ENCODE data around the gene TMPRSS2.

The TMPRSS2 gene

GRCh38 chr21:41497788-41498187 is 10.2 kb downstream of the TMPRSS2 start:
- Histone ChIP-seq H3K4me3 (no peak overlapping the region), H3K4me1 (no peaks in the 10 kb centered on the region), H3K9me3 (no peaks in the 10 kb centered on the region), H3K27me3 (peaks cover 0 to 30% of the 10 kb centered on the region in 2 donors), H3K36me3 (no peaks in the 10 kb centered on the region), H3K27ac (no peak overlapping the region)
- no peak for DNase-seq
- TF ChIP-seq CTCF (IDR thresholded peaks at IDR 0.05), result no peak
- intact Hi-C loops (cut with DNase I; ENCODE audit: low total_unique reads), result no loop called here

GRCh38 chr21:41497008-41497407 is 10.9 kb downstream of the TMPRSS2 start:
- no peak for DNase-seq
- Histone ChIP-seq H3K4me1 (no peaks in the 10 kb centered on the region), H3K36me3 (no peaks in the 10 kb centered on the region), H3K9me3 (no peaks in the 10 kb centered on the region), H3K27ac (no peak overlapping the region), H3K4me3 (no peak overlapping the region), H3K27me3 (peaks cover 0 to 23% of the 10 kb centered on the region in 2 donors)
- intact Hi-C loops (cut with DNase I; ENCODE audit: low total_unique reads), result no loop called here
- no peak for TF ChIP-seq CTCF (IDR thresholded peaks at IDR 0.05)

DNA sequence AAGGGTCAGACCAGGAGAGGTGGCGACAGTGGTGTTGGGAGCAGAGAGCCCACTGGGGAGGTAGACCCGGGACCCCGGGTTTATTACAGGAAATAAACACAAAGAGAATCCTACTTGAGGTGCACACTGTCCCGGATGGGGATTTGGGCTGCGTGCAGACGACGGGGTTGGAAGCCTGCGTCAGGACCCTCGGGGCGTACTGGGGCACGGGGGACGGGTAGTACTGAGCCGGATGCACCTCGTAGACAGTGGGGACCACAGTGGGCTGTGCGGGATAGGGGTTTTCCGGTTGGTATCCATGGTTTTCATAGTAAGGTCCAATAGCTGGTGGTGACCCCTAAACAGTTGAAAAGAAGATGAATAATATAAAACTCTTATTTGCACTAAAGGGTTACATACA is 13.7 kb downstream of the TMPRSS2 start:
- H3K27me3 ChIP-seq, result peaks cover 0 to 19% of the 10 kb centered on the region in 2 donors
- no peaks in the 10 kb centered on the region for H3K36me3 ChIP-seq
- H3K4me1 ChIP-seq, result no peaks in the 10 kb centered on the region
- intact Hi-C loops (cut with DNase I; ENCODE audit: low total_unique reads), result no loop called here
- TF ChIP-seq CTCF (IDR thresholded peaks at IDR 0.05), result no peak
- no peak overlapping the region for H3K27ac ChIP-seq
- no peaks in the 10 kb centered on the region for H3K9me3 ChIP-seq
- DNase-seq, result no peak
- no peak overlapping the region for H3K4me3 ChIP-seq

DNA sequence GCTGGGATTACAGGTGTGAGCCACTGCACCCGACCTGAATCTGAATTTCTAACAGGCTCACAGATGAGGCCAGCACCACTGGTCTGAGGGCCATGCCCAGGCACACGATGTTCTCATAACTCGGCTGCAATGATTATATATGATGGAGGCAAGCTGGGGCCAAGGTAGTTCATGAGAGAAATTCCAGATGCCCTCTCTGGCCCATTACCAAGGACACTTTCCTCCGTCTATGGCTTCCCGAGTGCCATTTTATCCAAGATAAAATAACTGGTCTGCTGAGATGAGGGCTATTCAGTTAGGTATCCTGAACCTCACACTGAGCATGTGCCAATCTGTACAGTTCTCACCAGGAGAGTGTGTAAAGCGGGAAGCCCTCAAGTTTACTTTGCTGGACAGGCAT is 16.5 kb downstream of the TMPRSS2 start:
- no peak for TF ChIP-seq CTCF (IDR thresholded peaks at IDR 0.05)
- Histone ChIP-seq H3K27me3 (peaks cover 0 to 14% of the 10 kb centered on the region in 2 donors), H3K9me3 (no peaks in the 10 kb centered on the region), H3K4me1 (peaks cover 0 to 5% (median 0%) of the 10 kb centered on the region in 4 donors), H3K4me3 (no peak overlapping the region), H3K36me3 (peaks cover 0 to 8% (median 0%) of the 10 kb centered on the region in 3 donors), H3K27ac (no peak overlapping the region)
- DNase-seq, result no peak
- intact Hi-C loops (cut with DNase I; ENCODE audit: low total_unique reads), result no loop called here

DNA sequence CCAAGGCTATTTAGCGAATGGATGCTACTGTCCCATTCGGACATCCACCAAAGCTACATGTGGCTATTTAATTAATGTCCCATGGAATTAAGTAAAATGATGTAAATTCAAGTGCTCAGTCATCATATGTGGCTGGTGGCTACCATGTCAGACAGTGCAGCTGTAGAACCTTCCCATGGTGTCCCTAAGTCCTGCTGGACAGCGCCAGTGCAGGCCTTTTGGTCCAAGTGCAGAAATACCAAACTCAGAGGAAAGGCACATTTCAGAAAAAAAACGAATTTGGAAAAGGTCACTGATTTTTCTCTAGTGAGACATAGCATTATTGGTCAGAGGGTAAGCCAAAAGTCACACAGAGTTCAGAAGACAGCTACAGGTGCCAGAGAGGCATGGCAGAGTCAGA is 17.6 kb downstream of the TMPRSS2 start:
- Histone ChIP-seq H3K27me3 (peaks cover 0 to 14% of the 10 kb centered on the region in 2 donors), H3K4me3 (no peak overlapping the region), H3K9me3 (no peaks in the 10 kb centered on the region), H3K4me1 (peaks cover 0 to 15% (median 0%) of the 10 kb centered on the region in 4 donors), H3K27ac (no peak overlapping the region), H3K36me3 (peaks cover 0 to 8% (median 0%) of the 10 kb centered on the region in 3 donors)
- intact Hi-C loops (cut with DNase I; ENCODE audit: low total_unique reads), result no loop called here
- no peak for DNase-seq
- no peak for TF ChIP-seq CTCF (IDR thresholded peaks at IDR 0.05)

DNA sequence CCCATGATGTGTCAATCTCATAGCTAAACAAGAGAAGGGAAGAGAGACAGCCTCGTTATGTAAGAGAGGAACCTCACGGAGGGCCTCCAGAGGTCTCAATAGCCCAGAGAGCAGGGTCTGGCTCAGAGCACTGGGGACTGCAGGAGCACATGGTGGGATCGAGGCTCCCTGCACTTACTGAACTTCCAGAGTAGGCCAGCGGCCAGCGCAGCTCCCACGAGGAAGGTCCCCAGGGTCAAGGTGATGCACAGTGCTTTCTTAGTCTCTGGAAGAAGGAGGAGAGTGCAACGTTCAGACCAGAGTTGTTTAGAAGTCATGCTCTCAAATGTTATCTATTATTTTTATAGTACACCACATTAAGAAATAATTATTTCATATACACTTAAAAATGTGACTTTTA is 18.6 kb downstream of the TMPRSS2 start:
- Histone ChIP-seq H3K27me3 (peaks cover 0 to 14% of the 10 kb centered on the region in 2 donors), H3K36me3 (peaks cover 0 to 8% (median 0%) of the 10 kb centered on the region in 3 donors), H3K4me3 (no peak overlapping the region), H3K9me3 (no peaks in the 10 kb centered on the region), H3K4me1 (peaks cover 0 to 15% (median 0%) of the 10 kb centered on the region in 4 donors), H3K27ac (no peak overlapping the region)
- TF ChIP-seq CTCF (IDR thresholded peaks at IDR 0.05), result no peak
- intact Hi-C loops (cut with DNase I; ENCODE audit: low total_unique reads), result no loop called here
- DNase-seq, result no peak
